GM20000 (cell line): ENCODE results near the gene MLX.
"Not testable (repeated sequence)": the region's sequence is repeated elsewhere in the genome, so short reads cannot be mapped to it uniquely, and the experiment has no call there.

Experiments
- DNase-seq: peaks from one replicate; pipeline ENCODE4 v3.0.0; 2012; ENCODE audit warnings: low spot score
- TF ChIP-seq, protein P1 (sequence below): IDR thresholded peaks from 2 replicates; pipeline ENCODE4 v1.5.1; 2012; ENCODE audit warnings: mild to moderate bottlenecking, control low read depth; ENCODE audit errors: extremely low read depth, missing control alignments

MLX gene

DNA sequence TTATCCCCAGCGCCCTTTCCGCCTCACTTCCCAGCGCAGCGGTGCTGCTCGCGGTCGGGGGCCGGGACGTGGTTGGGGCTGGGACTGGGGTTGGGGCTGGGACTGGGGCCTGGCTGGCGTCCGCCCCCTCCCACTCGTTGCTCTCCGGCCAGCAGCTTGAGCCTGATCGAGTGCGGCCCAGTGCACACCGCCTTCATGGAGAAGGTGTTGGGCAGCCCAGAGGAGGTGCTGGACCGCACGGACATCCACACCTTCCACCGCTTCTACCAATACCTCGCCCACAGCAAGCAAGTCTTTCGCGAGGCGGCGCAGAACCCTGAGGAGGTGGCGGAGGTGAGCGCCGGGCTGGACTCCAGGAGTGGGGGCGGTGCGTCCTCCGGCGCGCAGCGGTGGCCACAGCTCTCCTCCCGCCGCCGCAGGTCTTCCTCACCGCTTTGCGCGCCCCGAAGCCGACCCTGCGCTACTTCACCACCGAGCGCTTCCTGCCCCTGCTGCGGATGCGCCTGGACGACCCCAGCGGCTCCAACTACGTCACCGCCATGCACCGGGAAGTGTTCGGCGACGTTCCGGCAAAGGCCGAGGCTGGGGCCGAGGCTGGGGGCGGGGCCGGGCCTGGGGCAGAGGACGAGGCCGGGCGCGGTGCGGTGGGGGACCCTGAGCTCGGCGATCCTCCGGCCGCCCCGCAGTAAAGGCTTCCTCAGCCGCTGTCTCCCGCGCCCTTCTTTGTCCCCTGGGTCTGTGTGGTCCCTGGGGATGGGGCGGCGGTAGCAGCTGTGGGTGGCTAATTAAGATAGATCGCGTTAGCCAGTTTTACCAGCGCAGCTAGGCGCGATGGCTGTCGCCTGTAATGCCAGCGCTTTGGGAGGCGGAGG is 12.4 kb upstream of the MLX start:
- TF ChIP-seq, protein P1, sequence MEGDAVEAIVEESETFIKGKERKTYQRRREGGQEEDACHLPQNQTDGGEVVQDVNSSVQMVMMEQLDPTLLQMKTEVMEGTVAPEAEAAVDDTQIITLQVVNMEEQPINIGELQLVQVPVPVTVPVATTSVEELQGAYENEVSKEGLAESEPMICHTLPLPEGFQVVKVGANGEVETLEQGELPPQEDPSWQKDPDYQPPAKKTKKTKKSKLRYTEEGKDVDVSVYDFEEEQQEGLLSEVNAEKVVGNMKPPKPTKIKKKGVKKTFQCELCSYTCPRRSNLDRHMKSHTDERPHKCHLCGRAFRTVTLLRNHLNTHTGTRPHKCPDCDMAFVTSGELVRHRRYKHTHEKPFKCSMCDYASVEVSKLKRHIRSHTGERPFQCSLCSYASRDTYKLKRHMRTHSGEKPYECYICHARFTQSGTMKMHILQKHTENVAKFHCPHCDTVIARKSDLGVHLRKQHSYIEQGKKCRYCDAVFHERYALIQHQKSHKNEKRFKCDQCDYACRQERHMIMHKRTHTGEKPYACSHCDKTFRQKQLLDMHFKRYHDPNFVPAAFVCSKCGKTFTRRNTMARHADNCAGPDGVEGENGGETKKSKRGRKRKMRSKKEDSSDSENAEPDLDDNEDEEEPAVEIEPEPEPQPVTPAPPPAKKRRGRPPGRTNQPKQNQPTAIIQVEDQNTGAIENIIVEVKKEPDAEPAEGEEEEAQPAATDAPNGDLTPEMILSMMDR = no peak
- DNase-seq = peak; percentile 95

DNA sequence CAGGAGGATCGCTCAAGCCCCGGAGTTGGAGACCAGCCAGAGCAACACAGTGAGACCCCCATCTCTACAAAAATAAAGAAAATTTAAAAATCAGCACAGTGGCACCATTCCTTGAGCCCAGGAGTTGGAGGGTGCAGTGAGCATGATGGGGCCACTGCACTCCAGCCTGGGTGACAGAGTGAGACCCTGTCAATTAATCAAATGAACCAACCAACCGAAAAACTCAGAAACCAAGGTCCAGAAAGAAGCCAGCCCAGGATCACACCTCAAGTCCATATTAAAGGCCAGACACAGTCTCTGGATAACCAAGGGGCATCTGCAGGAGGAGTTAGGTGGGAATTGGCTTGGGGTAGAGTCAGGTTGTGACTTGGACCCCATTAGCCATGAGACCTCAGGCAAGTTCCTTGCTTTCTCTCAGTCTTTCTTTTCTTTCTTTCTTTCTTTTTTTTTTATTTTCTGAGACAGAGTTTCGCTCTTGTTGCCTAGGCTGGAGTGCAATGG is 11.7 kb upstream of the MLX start:
- DNase-seq = no peak
- TF ChIP-seq, protein P1 = no peak

DNA sequence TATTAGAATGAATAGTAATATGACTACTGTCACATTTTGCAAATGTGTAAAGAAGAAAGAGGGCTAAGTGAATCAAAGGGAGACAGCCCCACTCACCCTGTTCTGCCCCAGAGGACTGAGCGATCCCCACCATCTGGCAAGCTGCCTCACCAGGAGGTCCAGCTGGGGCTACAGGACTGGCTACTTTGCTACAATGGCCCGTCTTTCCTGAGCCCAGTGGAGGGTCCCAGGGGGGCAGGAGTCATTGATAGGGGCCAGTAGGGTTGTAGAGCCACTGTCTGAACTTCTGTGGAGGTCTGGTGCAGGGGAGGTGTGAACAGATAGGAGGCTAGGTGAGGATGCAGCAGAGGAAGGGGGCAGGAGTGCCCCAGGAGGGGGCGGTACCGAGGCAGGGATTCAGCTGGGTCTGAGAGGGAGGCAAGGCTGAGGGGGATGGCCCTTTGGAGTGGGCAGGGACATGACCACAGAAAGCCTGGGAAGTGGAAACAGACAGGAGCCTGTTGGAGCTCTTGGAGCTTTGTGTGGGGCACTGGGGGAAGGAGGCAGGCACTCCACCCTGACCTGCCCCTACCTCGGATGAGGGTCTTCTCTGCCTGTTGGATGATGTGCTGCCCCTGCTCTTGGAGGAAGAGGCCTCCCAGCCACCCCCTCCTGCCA is 10.8 kb upstream of the MLX start:
- not testable (repeated sequence) for DNase-seq

DNA sequence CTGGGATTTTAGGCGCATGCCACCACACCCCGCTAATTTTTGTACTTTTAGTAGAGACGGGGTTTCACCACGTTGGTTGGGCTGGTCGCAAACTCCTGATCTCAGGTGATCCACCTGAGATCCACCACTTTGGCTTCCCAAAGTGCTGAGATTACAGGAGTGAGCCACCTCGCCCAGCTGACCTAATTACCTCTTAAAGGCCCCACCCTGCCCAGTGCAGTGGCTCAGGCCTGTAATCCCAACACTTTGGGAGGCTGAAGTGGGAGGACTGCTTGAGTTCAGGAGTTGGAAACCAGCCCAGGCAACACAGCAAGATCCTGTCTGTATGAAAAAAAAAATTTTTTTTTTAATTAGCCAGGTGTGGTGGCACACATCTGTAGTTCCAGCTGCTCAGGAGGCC is 7.8 kb upstream of the MLX start:
- no peak for DNase-seq
- TF ChIP-seq, protein P1 = no peak

DNA sequence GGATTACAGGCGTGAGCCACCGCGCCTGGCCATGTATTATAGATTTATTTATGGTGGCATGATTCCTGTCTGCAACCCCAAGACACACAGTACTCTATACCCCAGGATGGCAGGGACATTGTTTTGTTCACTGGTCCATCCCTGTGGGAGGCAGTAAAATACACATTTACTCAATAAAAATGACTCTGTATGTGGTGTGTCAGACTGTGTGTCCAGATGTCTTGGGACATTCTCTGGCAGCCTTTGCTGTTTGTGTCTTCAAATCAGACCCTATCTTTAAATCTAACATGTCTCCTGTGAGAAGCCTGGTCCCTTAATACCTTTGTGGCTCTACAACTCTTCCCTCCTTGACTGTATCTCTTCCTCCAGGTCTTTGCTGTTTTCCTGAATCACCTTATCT is 6.7 kb upstream of the MLX start:
- TF ChIP-seq, protein P1 = no peak

DNA sequence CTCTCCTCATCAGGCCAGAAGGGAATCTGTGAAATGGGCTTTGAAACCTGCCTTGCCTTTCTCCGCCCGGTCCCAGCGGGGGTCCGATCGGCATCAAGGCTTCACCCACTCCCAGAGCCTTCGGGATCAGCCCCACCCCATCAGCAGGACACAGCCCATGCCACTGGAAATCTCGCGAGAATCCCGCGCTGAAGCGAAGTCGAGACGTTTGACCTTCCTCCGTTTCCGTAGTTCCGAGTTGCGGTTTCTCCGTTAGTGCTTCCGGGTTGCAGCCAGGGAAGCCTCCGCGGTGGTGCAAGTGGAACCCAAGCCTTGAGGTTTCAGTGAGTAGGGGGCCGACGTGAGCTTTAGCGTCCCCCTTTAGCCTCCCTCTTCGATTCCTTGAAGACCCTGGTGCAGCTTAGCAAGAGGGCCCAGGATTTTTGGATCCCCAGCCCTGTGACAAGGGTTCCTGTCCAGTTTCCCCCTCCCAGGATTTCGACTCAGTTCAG is 5.0 kb upstream of the MLX start, which contains the start of gene COASY:
TSS of gene COASY (plus strand) at position 252 of the 491 bp plus-strand sequence. CDS start 475 bp downstream, outside the sequence.
- DNase-seq = peak; percentile 96
- TF ChIP-seq, protein P1 = no peak

More for the DNA sequence above, 6.7 kb upstream of the MLX start:
- DNase-seq = no peak

DNA sequence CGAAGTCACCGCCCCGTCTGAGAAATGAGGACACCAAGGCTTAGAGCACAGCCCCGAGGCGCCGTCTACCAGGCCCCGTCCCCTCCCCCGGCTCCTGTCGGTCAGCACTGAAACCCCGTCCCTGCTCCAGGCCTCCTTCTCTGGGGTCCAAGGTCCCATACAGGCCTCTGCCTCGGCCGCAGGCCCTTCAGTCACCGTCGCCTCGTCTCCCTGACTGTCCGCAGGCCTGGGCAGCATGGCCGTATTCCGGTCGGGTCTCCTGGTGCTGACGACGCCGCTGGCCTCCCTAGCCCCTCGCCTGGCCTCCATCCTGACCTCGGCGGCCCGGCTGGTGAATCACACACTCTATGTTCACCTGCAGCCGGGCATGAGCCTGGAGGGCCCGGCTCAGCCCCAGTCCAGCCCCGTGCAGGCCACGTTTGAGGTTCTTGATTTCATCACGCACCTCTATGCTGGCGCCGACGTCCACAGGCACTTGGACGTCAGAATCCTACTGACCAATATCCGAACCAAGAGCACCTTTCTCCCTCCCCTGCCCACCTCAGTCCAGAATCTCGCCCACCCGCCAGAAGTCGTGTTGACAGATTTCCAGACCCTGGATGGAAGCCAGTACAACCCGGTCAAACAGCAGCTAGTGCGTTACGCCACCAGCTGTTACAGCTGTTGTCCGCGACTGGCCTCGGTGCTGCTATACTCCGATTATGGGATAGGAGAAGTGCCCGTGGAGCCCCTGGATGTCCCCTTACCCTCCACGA is 4.3 kb upstream of the MLX start:
- TF ChIP-seq, protein P1 = no peak
- no peak for DNase-seq
